Upper lobe of left lung (tissue), 6 donors: ENCODE measurements around the gene PLXNA4. TPM values are rescaled to one million over a fixed set of nuclear protein-coding genes. Genes with fewer than 3 reads are reported as not detected.

Source experiments
- ATAC-seq, 2 donors: fragments of 200-7000 bp; cut with Tn5 transposase; one replicate each; pipeline ENCODE4 v1.9.1; 2022; ENCODE audit warnings: mild to moderate bottlenecking in 2 of 2, moderate library complexity in 2 of 2; ENCODE audit not compliant: low FRiP score in 2 of 2
- DNase-seq, 2 donors: peaks; one replicate each; pipeline ENCODE4 v3.0.0-alpha.2; 2019 to 2020
- H3K27ac ChIP-seq, 4 donors: fragments of 200-600 bp; sonication (generic); one replicate each; pipeline ENCODE4 v1.5.1; 2016 to 2019
- H3K27me3 ChIP-seq, 4 donors: fragments of 200-600 bp; sonication (generic); one replicate each; pipeline ENCODE4 v1.5.1; 2017 to 2019
- H3K36me3 ChIP-seq, 4 donors: fragments of 200-600 bp; sonication (generic); one replicate each; pipeline ENCODE4 v1.5.1; 2016 to 2019
- H3K4me1 ChIP-seq, 4 donors: fragments of 200-600 bp; sonication (generic); one replicate each; pipeline ENCODE4 v1.5.1; 2018 to 2019
- H3K4me3 ChIP-seq, 4 donors: fragments of 200-600 bp; sonication (generic); one replicate each; pipeline ENCODE4 v1.5.1; 2017 to 2019; ENCODE audit warnings: mild to moderate bottlenecking in 2 of 4, moderate library complexity in 1 of 4
- H3K9me3 ChIP-seq, 4 donors: fragments of 200-600 bp; sonication (generic); one replicate each; pipeline ENCODE4 v1.5.1; 2018 to 2019
- CTCF ChIP-seq, 6 experiments: fragments of 450-650 bp in 4 of 6; fragments of 200-600 bp in 2 of 6; sonication (generic) in 2 of 6; IDR thresholded peaks; one replicate each; pipeline ENCODE4 v1.5.1; 2016 to 2019; ENCODE audit warnings: antibody characterized with exemption in 6 of 6
- EP300 ChIP-seq, 4 donors: sonication (generic); formaldehyde crosslinking; IDR thresholded peaks; one replicate each; pipeline ENCODE4 v1.5.1; 2017; ENCODE audit warnings: antibody characterized with exemption in 4 of 4, control low read depth in 2 of 4
- POLR2A ChIP-seq, 4 donors: fragments of 450-650 bp; IDR thresholded peaks; one replicate each; pipeline ENCODE4 v1.5.1; 2016 to 2017; ENCODE audit warnings: antibody characterized with exemption in 4 of 4, mild to moderate bottlenecking in 2 of 4
- POLR2AphosphoS5 ChIP-seq, 2 donors: sonication (generic); formaldehyde crosslinking; IDR thresholded peaks; one replicate each; pipeline ENCODE4 v1.5.1; 2017; ENCODE audit warnings: antibody characterized with exemption in 2 of 2
- WGBS, 2 donors: methylation state at CpG; one replicate each; pipeline ENCODE4 v1.1.5; 2017 to 2018; 5-methylcytosine and 5-hydroxymethylcytosine counted together
- total RNA-seq, 6 donors: library from RNA; depleted of rRNA in 4 of 6; stranded (reverse); fragments of >200 nt in 4 of 6; gene quantifications; one replicate each; pipeline versions ENCODE4 v1.1.0 to v1.2.1, GENCODE V29; 2016 to 2021
- donor health status: DM: no; HTN: no; CAD: no; lungs with moderate emphysema.
- donor health status: DM: no; HTN: yes; CAD: no; lungs with severe emphysema.

The PLXNA4 gene
- total RNA-seq, 6 donors from 2014 or later: 1.1 to 5.9 (median 2.6) TPM

DNA sequence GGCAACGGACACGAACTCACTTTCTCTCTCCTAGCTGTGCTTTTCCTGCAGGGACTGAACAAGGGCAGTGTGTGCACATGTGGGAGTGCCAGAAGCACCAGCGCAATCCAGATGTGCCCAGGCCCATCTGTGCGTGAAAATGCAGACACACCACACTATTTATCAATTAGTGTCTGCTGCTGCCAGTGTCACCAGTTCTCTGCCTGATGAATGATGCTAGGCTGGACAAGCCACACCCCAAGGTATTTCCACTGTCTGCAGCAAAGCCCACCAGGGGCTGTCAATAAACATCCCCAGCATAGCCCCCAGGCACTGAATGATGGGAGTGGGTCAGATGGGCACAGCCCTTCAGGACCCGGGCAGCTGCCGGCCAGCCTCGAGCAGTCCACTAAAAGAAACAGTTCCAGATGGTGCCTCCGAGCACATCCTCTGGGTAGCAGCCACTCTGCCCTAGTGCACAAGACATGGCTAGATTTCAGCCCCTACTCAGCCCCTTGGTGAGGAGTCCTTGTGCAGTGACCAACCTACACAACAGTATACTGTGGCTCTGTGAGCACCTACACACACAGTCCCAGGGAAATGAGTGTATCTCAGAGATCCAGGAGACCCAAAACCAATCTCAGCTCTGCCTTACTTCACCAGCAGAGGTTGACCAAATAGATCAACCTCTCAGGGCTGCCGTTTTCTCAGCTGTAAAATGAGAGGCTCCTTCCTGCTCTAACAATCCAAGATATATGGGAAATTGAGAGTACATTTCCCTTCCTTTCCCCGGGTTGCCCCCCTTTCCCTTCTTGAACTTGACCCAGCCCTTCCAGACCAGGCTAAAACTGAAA, 314.7 kb downstream of the PLXNA4 start:
- Histone ChIP-seq H3K36me3 (no peaks in the 10 kb centered on the region), H3K4me3 (no peak overlapping the region), H3K4me1 (no peaks in the 10 kb centered on the region), H3K27ac (no peak overlapping the region), H3K27me3 (no peaks in the 10 kb centered on the region), H3K9me3 (no peaks in the 10 kb centered on the region)
- no peak for ATAC-seq
- 66 to 71% methylated on average over 6 to 10 of the region's 10 CpGs for WGBS, 2 donors
- TF ChIP-seq POLR2AphosphoS5 (IDR thresholded peaks at IDR 0.05): no peak
- TF ChIP-seq POLR2A (IDR thresholded peaks at IDR 0.05): no peak
- no peak for TF ChIP-seq CTCF (IDR thresholded peaks at IDR 0.05)
- no peak for TF ChIP-seq EP300 (IDR thresholded peaks at IDR 0.05)
- DNase-seq: peak in 1 of 2 donors; percentile 34

DNA sequence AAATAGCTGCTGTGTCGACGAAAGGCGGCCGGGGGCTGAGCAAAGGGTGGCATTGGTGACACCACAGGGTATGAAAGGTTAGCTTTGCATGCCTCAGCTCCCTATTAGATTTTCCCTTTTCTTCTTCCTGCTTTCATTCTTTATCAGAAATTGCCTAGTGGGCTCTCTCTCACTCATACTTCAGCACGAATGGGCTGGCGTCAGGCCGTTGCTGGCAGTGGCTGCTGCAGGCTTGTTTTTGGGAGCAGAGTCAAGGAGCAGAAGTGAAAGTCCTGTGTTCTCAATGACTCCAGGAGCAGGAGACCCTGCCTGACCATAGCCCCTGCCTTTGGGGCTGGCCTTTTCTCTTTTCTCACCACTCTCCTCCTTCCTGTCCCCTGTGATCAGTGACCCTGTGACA, 318.0 kb downstream of the PLXNA4 start:
- no peak overlapping the region for H3K27ac ChIP-seq
- TF ChIP-seq POLR2A (IDR thresholded peaks at IDR 0.05): no peak
- TF ChIP-seq EP300 (IDR thresholded peaks at IDR 0.05): no peak
- DNase-seq (peak in 1 of 2 donors; percentile 30), ATAC-seq (no peak)
- H3K9me3 ChIP-seq: no peaks in the 10 kb centered on the region
- no peaks in the 10 kb centered on the region for H3K27me3 ChIP-seq
- H3K4me3 ChIP-seq: no peak overlapping the region
- no peaks in the 10 kb centered on the region for H3K36me3 ChIP-seq
- 92 to 93% methylated on average over 7 of the region's 7 CpGs for WGBS, 2 donors
- H3K4me1 ChIP-seq: peaks cover 0 to 11% (median 6%) of the 10 kb centered on the region in 4 donors

GRCh38 chr7:132257253-132257652, 319.0 kb downstream of the PLXNA4 start:
- Histone ChIP-seq H3K27ac (no peak overlapping the region), H3K36me3 (no peaks in the 10 kb centered on the region)
- WGBS, 2 donors: 100% methylated on average over 1 of the region's 1 CpG

DNA sequence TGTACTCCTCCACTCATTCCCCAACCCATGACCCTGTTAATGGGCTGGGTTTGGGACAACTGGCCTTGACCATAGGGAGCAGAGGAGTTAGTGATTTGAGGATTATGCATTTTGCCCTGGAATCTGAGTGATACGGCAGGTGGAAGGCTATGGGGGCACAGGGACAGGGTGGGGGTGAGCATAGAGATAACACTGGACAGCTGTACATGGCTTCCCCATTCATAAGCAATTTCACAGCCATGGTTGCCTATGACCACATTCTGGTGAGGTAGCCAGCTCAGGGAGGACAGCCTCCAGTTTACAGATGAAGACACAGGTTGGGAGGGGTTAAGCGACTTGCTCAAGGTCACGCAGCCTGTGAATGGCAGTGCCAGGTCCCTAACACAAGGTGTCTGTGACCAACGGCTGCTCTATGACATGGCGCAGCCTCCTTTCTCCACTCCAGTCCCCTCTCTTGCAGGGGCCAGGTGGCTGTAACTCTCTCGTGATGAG, 319.5 kb downstream of the PLXNA4 start:
- H3K27me3 ChIP-seq: no peaks in the 10 kb centered on the region
- H3K4me1 ChIP-seq: peaks cover 0 to 13% (median 6%) of the 10 kb centered on the region in 4 donors
- no peaks in the 10 kb centered on the region for H3K36me3 ChIP-seq
- no peak overlapping the region for H3K27ac ChIP-seq
- ATAC-seq (no peak), DNase-seq (no peak)
- WGBS, 2 donors: 86 to 90% methylated on average over 5 to 6 of the region's 6 CpGs
- TF ChIP-seq CTCF (IDR thresholded peaks at IDR 0.05) (no peak), POLR2AphosphoS5 (IDR thresholded peaks at IDR 0.05) (no peak), POLR2A (IDR thresholded peaks at IDR 0.05) (no peak), EP300 (IDR thresholded peaks at IDR 0.05) (no peak)
- no peak overlapping the region for H3K4me3 ChIP-seq
- H3K9me3 ChIP-seq: no peaks in the 10 kb centered on the region

More at GRCh38 chr7:132257253-132257652, 319.0 kb downstream of the PLXNA4 start:
- Histone ChIP-seq H3K27me3 (no peaks in the 10 kb centered on the region), H3K9me3 (no peaks in the 10 kb centered on the region), H3K4me1 (peaks cover 0 to 11% (median 6%) of the 10 kb centered on the region in 4 donors), H3K4me3 (no peak overlapping the region)
- no peak for DNase-seq
- TF ChIP-seq POLR2AphosphoS5 (IDR thresholded peaks at IDR 0.05) (no peak), CTCF (IDR thresholded peaks at IDR 0.05) (no peak), EP300 (IDR thresholded peaks at IDR 0.05) (no peak), POLR2A (IDR thresholded peaks at IDR 0.05) (no peak)
- ATAC-seq: no peak

DNA sequence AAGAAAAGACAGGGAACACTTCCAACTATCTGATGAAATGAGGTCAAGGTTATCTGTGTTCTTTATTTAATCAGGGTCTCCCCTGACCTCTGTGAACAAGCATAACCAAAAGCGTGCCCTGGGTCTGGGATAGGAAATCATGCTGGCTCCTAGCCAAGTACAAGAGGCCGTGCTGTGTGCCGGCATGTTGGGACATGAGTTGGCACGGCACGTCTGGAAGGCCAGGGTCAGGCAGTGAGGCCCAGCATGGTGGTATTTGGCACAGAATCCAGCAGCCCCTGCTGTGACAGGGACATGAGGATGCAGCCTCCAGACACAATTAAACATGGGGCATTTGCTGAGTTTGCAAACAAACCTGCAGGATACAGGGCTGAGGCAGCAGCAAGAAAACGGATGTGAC, 320.4 kb downstream of the PLXNA4 start:
- H3K4me1 ChIP-seq: peaks cover 0 to 16% (median 8%) of the 10 kb centered on the region in 4 donors
- WGBS, 2 donors: 28 to 47% methylated on average over 6 of the region's 6 CpGs

More for the DNA sequence above, 320.4 kb downstream of the PLXNA4 start:
- DNase-seq (peak in 1 of 2 donors; percentile 51), ATAC-seq (no peak)
- H3K27me3 ChIP-seq: no peaks in the 10 kb centered on the region
- TF ChIP-seq CTCF (IDR thresholded peaks at IDR 0.05): no peak
- H3K4me3 ChIP-seq: no peak overlapping the region
- no peaks in the 10 kb centered on the region for H3K9me3 ChIP-seq
- no peak overlapping the region for H3K27ac ChIP-seq
- H3K36me3 ChIP-seq: no peaks in the 10 kb centered on the region
